Measurements from ENCODE around the gene KRT9. TPM values are rescaled to one million over a fixed set of nuclear protein-coding genes. Genes with fewer than 3 reads are reported as not detected.

KRT9 gene
- total RNA-seq, 1 experiment from 2014 or later, result not detected

- DNase-seq (ENCODE audit: low read depth), result peak; percentile 99
Measured at GRCh38 chr17:41530062-41531048, 41.5 kb downstream of the KRT9 start.

GRCh38 chr17:41529491-41529915, 42.4 kb downstream of the KRT9 start:
- no peak for DNase-seq (ENCODE audit: low read depth)

GRCh38 chr17:41528959-41529353, 42.9 kb downstream of the KRT9 start:
- DNase-seq (ENCODE audit: low read depth), result no peak

GRCh38 chr17:41527063-41528023, 44.5 kb downstream of the KRT9 start:
- no peak for DNase-seq (ENCODE audit: low read depth)

GRCh38 chr17:41524261-41524660, 47.6 kb downstream of the KRT9 start:
- DNase-seq (ENCODE audit: low read depth), result no peak

GRCh38 chr17:41523787-41524186, 48.1 kb downstream of the KRT9 start:
- DNase-seq (ENCODE audit: low read depth), result peak; percentile 90

GRCh38 chr17:41523225-41523593, 48.6 kb downstream of the KRT9 start:
- no peak for DNase-seq (ENCODE audit: low read depth)

GRCh38 chr17:41522301-41523224, 49.3 kb downstream of the KRT9 start:
- DNase-seq (ENCODE audit: low read depth), result peak; percentile 67

- peak; percentile 95 for DNase-seq (ENCODE audit: low read depth)
Measured at GRCh38 chr17:41521574-41522261, 50.1 kb downstream of the KRT9 start.

- DNase-seq (ENCODE audit: low read depth), result peak; percentile 84
Measured at GRCh38 chr17:41520821-41521521, 50.9 kb downstream of the KRT9 start.

GRCh38 chr17:41519501-41520224, 52.2 kb downstream of the KRT9 start:
- peak; percentile 73 for DNase-seq (ENCODE audit: low read depth)

GRCh38 chr17:41518789-41519449, 52.9 kb downstream of the KRT9 start, which contains the start of gene KRT15:
KRT15 (minus strand) TSS chr17:41518890; CDS start chr17:41518827, 63 bp downstream.
- DNase-seq (ENCODE audit: low read depth), result peak; percentile 89

- DNase-seq (ENCODE audit: low read depth), result no peak
Measured at GRCh38 chr17:41518031-41518430, 53.8 kb downstream of the KRT9 start.

GRCh38 chr17:41516830-41517283, 55.0 kb downstream of the KRT9 start:
- no peak for DNase-seq (ENCODE audit: low read depth)

GRCh38 chr17:41516147-41516829, 55.6 kb downstream of the KRT9 start:
- DNase-seq (ENCODE audit: low read depth), result no peak
